B cell (primary cell): Measurements from ENCODE around the gene MLXIP. TPM values are rescaled to one million over a fixed set of nuclear protein-coding genes. Genes with fewer than 3 reads are reported as not detected.

ENCODE experiments used
- ATAC-seq: fragments of 200-7000 bp; cut with Tn5 transposase; one replicate; pipeline ENCODE4 v1.10.0; 2021; ENCODE audit warnings: low read depth, mild to moderate bottlenecking, moderate number of reproducible peaks, moderate library complexity
- CTCF ChIA-PET: fragments of 350-600 bp; sonication (Branson Sonifier 250); formaldehyde crosslinking; loops from one replicate; lab custom pipeline; 2021; ENCODE audit warnings: antibody characterized with exemption, inconsistent platforms; lab: Charles Lee
- POLR2A ChIA-PET: fragments of 350-600 bp; sonication (Branson Sonifier 250); formaldehyde crosslinking; loops from one replicate; lab custom pipeline; 2021; ENCODE audit warnings: antibody characterized with exemption; lab: Charles Lee
- DNase-seq: peaks from one replicate; pipeline ENCODE4 v3.0.0; 2013
- H2AFZ ChIP-seq: 2 replicates; pipeline ENCODE4 v1.6.1; 2012; ENCODE audit warnings: mild to moderate bottlenecking, low read depth, low read length; ENCODE audit not compliant: insufficient read depth, poor library complexity, severe bottlenecking
- H3K27ac ChIP-seq, 2 donors: 1 replicate in 1 of 2; 2 replicates in 1 of 2; pipeline ENCODE4 v1.5.1; 2012 to 2013; ENCODE audit warnings: low read length in 2 of 2, mild to moderate bottlenecking in 2 of 2, moderate library complexity in 1 of 2
- H3K27me3 ChIP-seq, 4 experiments: fragments of 200-600 bp in 1 of 4; sonication (generic) in 1 of 4; replicated peaks in 1 of 4; 1 replicate in 2 of 4; 2 replicates in 2 of 4; pipeline versions ENCODE4 v1.6.1 to v1.7.0; 2013 to 2016; ENCODE audit warnings: low read length in 3 of 4, mild to moderate bottlenecking in 2 of 4, mixed read lengths in 1 of 4, moderate library complexity in 1 of 4; ENCODE audit not compliant: insufficient read depth in 4 of 4, control insufficient read depth in 3 of 4; ENCODE audit errors: control extremely low read depth in 1 of 4
- H3K36me3 ChIP-seq, 2 experiments: replicated peaks in 1 of 2; 1 replicate in 1 of 2; 2 replicates in 1 of 2; pipeline versions ENCODE4 v1.6.1 to v1.7.1; 2013; ENCODE audit warnings: low read length in 1 of 2; ENCODE audit not compliant: insufficient read depth in 2 of 2, control insufficient read depth in 1 of 2; ENCODE audit errors: control extremely low read depth in 1 of 2, extremely low read depth in 1 of 2
- H3K4me1 ChIP-seq, 2 donors: fragments of 200-600 bp in 1 of 2; sonication (generic) in 1 of 2; 1 replicate in 1 of 2; 2 replicates in 1 of 2; pipeline versions ENCODE4 v1.5.1 to v1.6.1; 2013 to 2017; ENCODE audit warnings: low read length in 2 of 2; ENCODE audit not compliant: control insufficient read depth in 2 of 2, insufficient read depth in 2 of 2
- H3K4me2 ChIP-seq: replicated peaks from 2 replicates; pipeline ENCODE3; 2012; ENCODE audit warnings: mild to moderate bottlenecking, low read depth, low read length; ENCODE audit not compliant: poor library complexity, severe bottlenecking
- H3K4me3 ChIP-seq, 5 experiments: fragments of 200-600 bp in 1 of 5; sonication (generic) in 1 of 5; 1 replicate in 3 of 5; 2 replicates in 2 of 5; pipeline versions ENCODE4 v1.5.1 to v1.7.0; 2011 to 2016; ENCODE audit warnings: low read length in 4 of 5, mild to moderate bottlenecking in 4 of 5, low read depth in 2 of 5, control low read depth in 1 of 5, moderate library complexity in 1 of 5; ENCODE audit not compliant: insufficient read depth in 1 of 5; ENCODE audit errors: control extremely low read depth in 1 of 5, extremely low read depth in 1 of 5
- H3K79me2 ChIP-seq: fragments of 200-600 bp; sonication (generic); one replicate; pipeline ENCODE4 v1.6.0; 2016; ENCODE audit warnings: low read length; ENCODE audit not compliant: control insufficient read depth, insufficient read depth
- H3K9ac ChIP-seq: fragments of 200-600 bp; sonication (generic); 2 replicates; pipeline ENCODE4 v1.6.1; 2017; ENCODE audit warnings: mild to moderate bottlenecking, low read length, moderate library complexity
- H3K9me3 ChIP-seq, 3 donors: one replicate each; pipeline versions ENCODE4 v1.6.1 to v1.7.1; 2013; ENCODE audit warnings: low read length in 2 of 3; ENCODE audit not compliant: control insufficient read depth in 2 of 3, insufficient read depth in 1 of 3; ENCODE audit errors: control extremely low read depth in 1 of 3
- H4K20me1 ChIP-seq: 2 replicates; pipeline ENCODE4 v1.6.0; 2012; ENCODE audit warnings: mild to moderate bottlenecking, low read length; ENCODE audit not compliant: insufficient read depth, control insufficient read depth, poor library complexity, severe bottlenecking
- H3K27ac Mint-ChIP-seq: one replicate; pipeline ENCODE4 v1.8.0; 2021; ENCODE audit warnings: mixed read lengths
- H3K27me3 Mint-ChIP-seq: one replicate; pipeline ENCODE4 v1.8.0; 2021; ENCODE audit warnings: mixed read lengths
- H3K4me1 Mint-ChIP-seq: one replicate; pipeline ENCODE4 v1.8.0; 2021; ENCODE audit warnings: mixed read lengths
- H3K4me3 Mint-ChIP-seq: one replicate; pipeline ENCODE4 v1.8.0; 2021; ENCODE audit warnings: mixed read lengths
- H3K9me3 Mint-ChIP-seq: one replicate; pipeline ENCODE4 v1.8.0; 2022; ENCODE audit warnings: mixed read lengths; ENCODE audit not compliant: insufficient read depth
- EZH2 ChIP-seq: IDR thresholded peaks from 2 replicates; pipeline ENCODE4 v1.6.1; 2012; ENCODE audit warnings: borderline replicate concordance, low read depth, mild to moderate bottlenecking, moderate library complexity, low read length; ENCODE audit not compliant: insufficient read depth, poor library complexity, severe bottlenecking
- WGBS: methylation state at CpG from one replicate; pipeline ENCODE4 v1.1.5; 2013; ENCODE audit warnings: missing lambda C conversion rate; ENCODE audit not compliant: insufficient coverage; 5-methylcytosine and 5-hydroxymethylcytosine counted together
- intact Hi-C: fragments of 100-400 bp; cut with micrococcal nuclease; formaldehyde crosslinking; loops from one replicate; pipeline ENCODE4 v1.10.0; 2022
- polyA plus RNA-seq: library from polyadenylated mRNA; depleted of rRNA; stranded (reverse); fragments of >200 nt; gene quantifications from 2 replicates; pipeline ENCODE4 v1.2.3, GENCODE V29; 2012
- total RNA-seq, 2 donors: library from RNA; stranded (reverse); fragments of 120-200 nt in 1 of 2; gene quantifications; 1 replicate in 1 of 2; 2 replicates in 1 of 2; pipeline versions ENCODE4 v1.2.3 to v1.2.4, GENCODE V29; 2013 to 2022
- TF ChIP-seq, protein P1 (sequence below): fragments of 200-600 bp; IDR thresholded peaks from one replicate; pipeline ENCODE4 v1.8.0; 2022; ENCODE audit warnings: antibody characterized with exemption, mild to moderate bottlenecking

MLXIP gene
- total and polyA plus RNA-seq, 2 donors (not counting 1 experiment from before 2014, with no cell fraction given) = 28.1 to 91.2 TPM

DNA sequence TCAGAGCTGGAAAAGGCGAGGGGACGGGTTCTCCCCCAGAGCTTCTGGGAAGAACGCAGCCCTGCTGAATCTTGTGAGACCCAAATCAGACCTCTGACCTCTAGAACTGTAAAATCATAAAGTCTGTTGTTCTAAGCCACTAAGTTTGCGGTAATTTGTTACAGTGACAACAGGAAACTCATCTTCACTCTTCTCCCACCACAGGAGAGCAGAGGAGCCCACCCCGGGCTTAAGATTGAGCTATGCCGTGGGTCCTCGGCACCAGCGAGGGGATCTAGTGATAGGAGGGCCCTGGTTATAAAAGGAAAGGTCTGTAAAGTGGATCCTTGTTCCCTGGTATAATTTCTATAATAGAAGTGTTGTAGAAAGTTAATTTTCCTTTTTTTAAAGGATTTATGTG lies 7.6 kb downstream of the MLXIP start:
- H3K4me1 Mint-ChIP-seq = peaks cover 78% of the 10 kb centered on the region
- ATAC-seq = no peak
- H3K36me3 ChIP-seq = peaks cover 0 to 18% of the 10 kb centered on the region in 2 experiments
- no peak overlapping the region for H3K27ac Mint-ChIP-seq
- TF ChIP-seq, protein P1, sequence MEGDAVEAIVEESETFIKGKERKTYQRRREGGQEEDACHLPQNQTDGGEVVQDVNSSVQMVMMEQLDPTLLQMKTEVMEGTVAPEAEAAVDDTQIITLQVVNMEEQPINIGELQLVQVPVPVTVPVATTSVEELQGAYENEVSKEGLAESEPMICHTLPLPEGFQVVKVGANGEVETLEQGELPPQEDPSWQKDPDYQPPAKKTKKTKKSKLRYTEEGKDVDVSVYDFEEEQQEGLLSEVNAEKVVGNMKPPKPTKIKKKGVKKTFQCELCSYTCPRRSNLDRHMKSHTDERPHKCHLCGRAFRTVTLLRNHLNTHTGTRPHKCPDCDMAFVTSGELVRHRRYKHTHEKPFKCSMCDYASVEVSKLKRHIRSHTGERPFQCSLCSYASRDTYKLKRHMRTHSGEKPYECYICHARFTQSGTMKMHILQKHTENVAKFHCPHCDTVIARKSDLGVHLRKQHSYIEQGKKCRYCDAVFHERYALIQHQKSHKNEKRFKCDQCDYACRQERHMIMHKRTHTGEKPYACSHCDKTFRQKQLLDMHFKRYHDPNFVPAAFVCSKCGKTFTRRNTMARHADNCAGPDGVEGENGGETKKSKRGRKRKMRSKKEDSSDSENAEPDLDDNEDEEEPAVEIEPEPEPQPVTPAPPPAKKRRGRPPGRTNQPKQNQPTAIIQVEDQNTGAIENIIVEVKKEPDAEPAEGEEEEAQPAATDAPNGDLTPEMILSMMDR = no peak
- no peak for TF ChIP-seq EZH2
- no peak for DNase-seq
- 58% methylated on average over 3 of the region's 8 CpGs for WGBS
- H3K27me3 ChIP-seq = no peaks in the 10 kb centered on the region
- H3K4me1 ChIP-seq = peaks cover 42 to 65% of the 10 kb centered on the region in 2 donors
- H3K27me3 Mint-ChIP-seq = no peaks in the 10 kb centered on the region
- H3K79me2 ChIP-seq = peaks cover 95% of the 10 kb centered on the region
- H3K4me3 ChIP-seq = no peak overlapping the region
- H3K9me3 ChIP-seq = no peaks in the 10 kb centered on the region
- ChIA-PET CTCF (interaction anchor here (0.9 to 1.5 kb wide), 3 partner anchors 12 to 59 kb away, joined by 3 to 4 read pairs (median 3); no protein-coding TSS in a partner anchor), POLR2A (no interaction called here)
- intact Hi-C loops = no loop called here
- no peak overlapping the region for H3K4me3 Mint-ChIP-seq
- H3K27ac ChIP-seq = no peak overlapping the region
- no peaks in the 10 kb centered on the region for H3K9me3 Mint-ChIP-seq
- H2AFZ ChIP-seq = no peak overlapping the region
- no peak overlapping the region for H3K4me2 ChIP-seq
- H4K20me1 ChIP-seq = peaks cover 46% of the 10 kb centered on the region
- H3K9ac ChIP-seq = no peak overlapping the region

DNA sequence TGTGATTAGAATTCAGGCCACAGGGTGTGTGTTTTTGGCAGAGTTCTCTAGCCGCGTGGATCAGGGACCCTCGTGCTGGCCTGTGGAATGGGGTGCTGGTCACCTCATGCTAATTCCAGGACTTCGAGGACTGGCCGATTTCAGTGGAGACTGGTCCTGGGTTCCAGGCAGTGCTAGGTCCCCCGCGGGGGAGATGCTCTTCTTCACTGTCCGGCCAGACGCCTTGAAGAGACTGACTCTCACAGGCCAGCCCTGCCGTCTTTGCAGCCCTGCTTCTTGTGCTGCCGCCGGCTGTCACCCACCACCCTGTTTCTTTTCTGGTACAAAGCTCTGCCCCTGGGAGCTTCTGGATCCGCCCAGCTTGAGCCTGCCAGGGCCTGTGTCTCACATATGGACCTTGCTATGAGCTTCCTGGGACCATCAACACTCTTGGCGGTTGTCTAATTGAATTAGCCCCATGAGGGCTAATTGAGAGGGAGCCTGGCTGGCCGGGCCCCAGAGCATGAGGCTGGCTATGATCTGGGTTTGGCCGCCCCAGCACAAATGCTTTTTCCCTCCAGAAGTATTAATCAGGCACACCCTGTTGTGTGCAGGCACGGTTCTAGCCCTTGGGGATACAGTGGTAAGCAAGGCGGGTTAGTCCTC lies 8.2 kb downstream of the MLXIP start:
- Histone ChIP-seq H3K9me3 (no peaks in the 10 kb centered on the region), H2AFZ (no peak overlapping the region), H3K9ac (no peak overlapping the region), H3K27ac (no peak overlapping the region), H3K4me2 (no peak overlapping the region), H3K36me3 (peaks cover 0 to 18% of the 10 kb centered on the region in 2 experiments), H3K4me3 (no peak overlapping the region), H3K27me3 (no peaks in the 10 kb centered on the region), H3K79me2 (peaks cover 92% of the 10 kb centered on the region), H3K4me1 (peaks cover 35 to 58% of the 10 kb centered on the region in 2 donors), H4K20me1 (peaks cover 49% of the 10 kb centered on the region)
- peaks cover 78% of the 10 kb centered on the region for H3K4me1 Mint-ChIP-seq
- H3K27ac Mint-ChIP-seq = peak overlapping the region; percentile 46
- CTCF ChIA-PET = interaction anchor here (0.6 to 1.5 kb wide), 3 partner anchors 19 to 77 kb away, joined by 3 to 4 read pairs (median 3); no protein-coding TSS in a partner anchor
- TF ChIP-seq, protein P1 = no peak
- no peak for TF ChIP-seq EZH2
- DNase-seq (no peak), ATAC-seq (no peak)
- WGBS = 80% methylated on average over 16 of the region's 18 CpGs
- H3K9me3 Mint-ChIP-seq = no peaks in the 10 kb centered on the region
- no peaks in the 10 kb centered on the region for H3K27me3 Mint-ChIP-seq
- POLR2A ChIA-PET = no interaction called here
- H3K4me3 Mint-ChIP-seq = no peak overlapping the region
- intact Hi-C loops = no loop called here
